ENCODE results near the gene UNC79. TPM values are rescaled to one million over a fixed set of nuclear protein-coding genes. Genes with fewer than 3 reads are reported as not detected.

UNC79 gene
- total and polyA plus RNA-seq, 2 donors, result 0.05 to 0.11 TPM

GRCh38 chr14:93548102-93548843 lies 117.5 kb downstream of the UNC79 start:
- Histone ChIP-seq H3K4me3 (ENCODE audit: low read length in 2 of 2) (no peak overlapping the region), H3K36me3 (ENCODE audit: control insufficient read depth in 2 of 2, insufficient read depth in 2 of 2, low read length in 1 of 2) (no peaks in the 10 kb centered on the region), H3K27me3 (ENCODE audit: control insufficient read depth in 2 of 2, insufficient read depth in 1 of 2, low read length in 1 of 2) (no peaks in the 10 kb centered on the region), H3K9me3 (ENCODE audit: control insufficient read depth in 2 of 2, insufficient read depth in 1 of 2, low read length in 1 of 2) (no peaks in the 10 kb centered on the region), H3K27ac (ENCODE audit: low read depth in 1 of 2, low read length in 1 of 2) (no peak overlapping the region), H3K4me1 (ENCODE audit: control insufficient read depth in 2 of 2, insufficient read depth in 2 of 2, low read length in 2 of 2) (no peaks in the 10 kb centered on the region)
- 90% methylated on average over 3 of the region's 3 CpGs for WGBS
- no peak for DNase-seq (ENCODE audit: low read depth in 6 of 9, low spot score in 9 of 9)

GRCh38 chr14:93549595-93549994 lies 118.9 kb downstream of the UNC79 start:
- no peak for DNase-seq (ENCODE audit: low read depth in 6 of 9, low spot score in 9 of 9)
- H3K27me3 ChIP-seq (ENCODE audit: control insufficient read depth in 2 of 2, insufficient read depth in 1 of 2, low read length in 1 of 2), result no peaks in the 10 kb centered on the region

GRCh38 chr14:93564918-93565317 lies 134.2 kb downstream of the UNC79 start:
- no peaks in the 10 kb centered on the region for H3K36me3 ChIP-seq (ENCODE audit: control insufficient read depth in 2 of 2, insufficient read depth in 2 of 2, low read length in 1 of 2)
- no peak overlapping the region for H3K4me3 ChIP-seq (ENCODE audit: low read length in 2 of 2)
- no peaks in the 10 kb centered on the region for H3K9me3 ChIP-seq (ENCODE audit: control insufficient read depth in 2 of 2, insufficient read depth in 1 of 2, low read length in 1 of 2)
- 94% methylated on average over 9 of the region's 9 CpGs for WGBS
- no peaks in the 10 kb centered on the region for H3K27me3 ChIP-seq (ENCODE audit: control insufficient read depth in 2 of 2, insufficient read depth in 1 of 2, low read length in 1 of 2)
- H3K4me1 ChIP-seq (ENCODE audit: control insufficient read depth in 2 of 2, insufficient read depth in 2 of 2, low read length in 2 of 2), result no peaks in the 10 kb centered on the region
- H3K27ac ChIP-seq (ENCODE audit: low read depth in 1 of 2, low read length in 1 of 2), result no peak overlapping the region
- no peak for DNase-seq (ENCODE audit: low read depth in 6 of 9, low spot score in 9 of 9)

More at GRCh38 chr14:93549595-93549994, 118.9 kb downstream of the UNC79 start:
- Histone ChIP-seq H3K36me3 (ENCODE audit: control insufficient read depth in 2 of 2, insufficient read depth in 2 of 2, low read length in 1 of 2) (no peaks in the 10 kb centered on the region), H3K4me3 (ENCODE audit: low read length in 2 of 2) (no peak overlapping the region), H3K4me1 (ENCODE audit: control insufficient read depth in 2 of 2, insufficient read depth in 2 of 2, low read length in 2 of 2) (no peaks in the 10 kb centered on the region), H3K27ac (ENCODE audit: low read depth in 1 of 2, low read length in 1 of 2) (no peak overlapping the region), H3K9me3 (ENCODE audit: control insufficient read depth in 2 of 2, insufficient read depth in 1 of 2, low read length in 1 of 2) (no peaks in the 10 kb centered on the region)

GRCh38 chr14:93566065-93566693 lies 135.4 kb downstream of the UNC79 start:
- H3K4me3 ChIP-seq (ENCODE audit: low read length in 2 of 2), result no peak overlapping the region
- H3K27ac ChIP-seq (ENCODE audit: low read depth in 1 of 2, low read length in 1 of 2), result no peak overlapping the region
- H3K36me3 ChIP-seq (ENCODE audit: control insufficient read depth in 2 of 2, insufficient read depth in 2 of 2, low read length in 1 of 2), result no peaks in the 10 kb centered on the region
- no peaks in the 10 kb centered on the region for H3K9me3 ChIP-seq (ENCODE audit: control insufficient read depth in 2 of 2, insufficient read depth in 1 of 2, low read length in 1 of 2)
- no peaks in the 10 kb centered on the region for H3K4me1 ChIP-seq (ENCODE audit: control insufficient read depth in 2 of 2, insufficient read depth in 2 of 2, low read length in 2 of 2)
- no peaks in the 10 kb centered on the region for H3K27me3 ChIP-seq (ENCODE audit: control insufficient read depth in 2 of 2, insufficient read depth in 1 of 2, low read length in 1 of 2)
- 94% methylated on average over 10 of the region's 10 CpGs for WGBS
- DNase-seq (ENCODE audit: low read depth in 6 of 9, low spot score in 9 of 9), result no peak

GRCh38 chr14:93571275-93571674 lies 140.5 kb downstream of the UNC79 start:
- no peak for DNase-seq (ENCODE audit: low read depth in 6 of 9, low spot score in 9 of 9)
- Histone ChIP-seq H3K4me1 (ENCODE audit: control insufficient read depth in 2 of 2, insufficient read depth in 2 of 2, low read length in 2 of 2) (no peaks in the 10 kb centered on the region), H3K27me3 (ENCODE audit: control insufficient read depth in 2 of 2, insufficient read depth in 1 of 2, low read length in 1 of 2) (no peaks in the 10 kb centered on the region), H3K4me3 (ENCODE audit: low read length in 2 of 2) (no peak overlapping the region), H3K36me3 (ENCODE audit: control insufficient read depth in 2 of 2, insufficient read depth in 2 of 2, low read length in 1 of 2) (no peaks in the 10 kb centered on the region), H3K27ac (ENCODE audit: low read depth in 1 of 2, low read length in 1 of 2) (no peak overlapping the region), H3K9me3 (ENCODE audit: control insufficient read depth in 2 of 2, insufficient read depth in 1 of 2, low read length in 1 of 2) (no peaks in the 10 kb centered on the region)
- WGBS, result 91% methylated on average over 5 of the region's 5 CpGs

GRCh38 chr14:93579178-93579577 lies 148.4 kb downstream of the UNC79 start:
- Histone ChIP-seq H3K36me3 (ENCODE audit: control insufficient read depth in 2 of 2, insufficient read depth in 2 of 2, low read length in 1 of 2) (no peaks in the 10 kb centered on the region), H3K4me3 (ENCODE audit: low read length in 2 of 2) (no peak overlapping the region), H3K27me3 (ENCODE audit: control insufficient read depth in 2 of 2, insufficient read depth in 1 of 2, low read length in 1 of 2) (no peaks in the 10 kb centered on the region), H3K4me1 (ENCODE audit: control insufficient read depth in 2 of 2, insufficient read depth in 2 of 2, low read length in 2 of 2) (no peaks in the 10 kb centered on the region), H3K9me3 (ENCODE audit: control insufficient read depth in 2 of 2, insufficient read depth in 1 of 2, low read length in 1 of 2) (no peaks in the 10 kb centered on the region), H3K27ac (ENCODE audit: low read depth in 1 of 2, low read length in 1 of 2) (no peak overlapping the region)
- 97% methylated on average over 3 of the region's 3 CpGs for WGBS
- no peak for DNase-seq (ENCODE audit: low read depth in 6 of 9, low spot score in 9 of 9)

- Histone ChIP-seq H3K4me1 (ENCODE audit: control insufficient read depth in 2 of 2, insufficient read depth in 2 of 2, low read length in 2 of 2) (no peaks in the 10 kb centered on the region), H3K9me3 (ENCODE audit: control insufficient read depth in 2 of 2, insufficient read depth in 1 of 2, low read length in 1 of 2) (no peaks in the 10 kb centered on the region), H3K4me3 (ENCODE audit: low read length in 2 of 2) (no peak overlapping the region), H3K27me3 (ENCODE audit: control insufficient read depth in 2 of 2, insufficient read depth in 1 of 2, low read length in 1 of 2) (no peaks in the 10 kb centered on the region), H3K36me3 (ENCODE audit: control insufficient read depth in 2 of 2, insufficient read depth in 2 of 2, low read length in 1 of 2) (no peaks in the 10 kb centered on the region), H3K27ac (ENCODE audit: low read depth in 1 of 2, low read length in 1 of 2) (no peak overlapping the region)
- WGBS, result 91% methylated on average over 10 of the region's 10 CpGs
- DNase-seq (ENCODE audit: low read depth in 6 of 9, low spot score in 9 of 9), result no peak
Measured at GRCh38 chr14:93582516-93582915, 151.8 kb downstream of the UNC79 start.

GRCh38 chr14:93587330-93587729 lies 156.6 kb downstream of the UNC79 start:
- H3K36me3 ChIP-seq (ENCODE audit: control insufficient read depth in 2 of 2, insufficient read depth in 2 of 2, low read length in 1 of 2), result no peaks in the 10 kb centered on the region
- no peak for DNase-seq (ENCODE audit: low read depth in 6 of 9, low spot score in 9 of 9)
- no peak overlapping the region for H3K4me3 ChIP-seq (ENCODE audit: low read length in 2 of 2)
- no peaks in the 10 kb centered on the region for H3K4me1 ChIP-seq (ENCODE audit: control insufficient read depth in 2 of 2, insufficient read depth in 2 of 2, low read length in 2 of 2)
- WGBS, result 85% methylated on average over 3 of the region's 3 CpGs
- H3K27ac ChIP-seq (ENCODE audit: low read depth in 1 of 2, low read length in 1 of 2), result no peak overlapping the region
- H3K27me3 ChIP-seq (ENCODE audit: control insufficient read depth in 2 of 2, insufficient read depth in 1 of 2, low read length in 1 of 2), result no peaks in the 10 kb centered on the region
- no peaks in the 10 kb centered on the region for H3K9me3 ChIP-seq (ENCODE audit: control insufficient read depth in 2 of 2, insufficient read depth in 1 of 2, low read length in 1 of 2)

- Histone ChIP-seq H3K36me3 (ENCODE audit: control insufficient read depth in 2 of 2, insufficient read depth in 2 of 2, low read length in 1 of 2) (no peaks in the 10 kb centered on the region), H3K9me3 (ENCODE audit: control insufficient read depth in 2 of 2, insufficient read depth in 1 of 2, low read length in 1 of 2) (no peaks in the 10 kb centered on the region), H3K4me1 (ENCODE audit: control insufficient read depth in 2 of 2, insufficient read depth in 2 of 2, low read length in 2 of 2) (no peaks in the 10 kb centered on the region), H3K27ac (ENCODE audit: low read depth in 1 of 2, low read length in 1 of 2) (no peak overlapping the region), H3K4me3 (ENCODE audit: low read length in 2 of 2) (no peak overlapping the region), H3K27me3 (ENCODE audit: control insufficient read depth in 2 of 2, insufficient read depth in 1 of 2, low read length in 1 of 2) (no peaks in the 10 kb centered on the region)
- 89% methylated on average over 10 of the region's 10 CpGs for WGBS
- DNase-seq (ENCODE audit: low read depth in 6 of 9, low spot score in 9 of 9), result no peak
Measured at GRCh38 chr14:93591506-93591905, 160.8 kb downstream of the UNC79 start.

Measured in thymus (tissue), 11 donors.